Gastroesophageal sphincter (tissue), 4 donors: Measurements from ENCODE around the gene TIAM2. TPM values are rescaled to one million over a fixed set of nuclear protein-coding genes. Genes with fewer than 3 reads are reported as not detected.

Experiments
- ATAC-seq: fragments of 150-250 bp; one replicate; pipeline ENCODE4 v1.9.1; 2016; ENCODE audit warnings: mild to moderate bottlenecking, moderate library complexity
- H3K27ac ChIP-seq, 4 donors: fragments of 200-600 bp; sonication (generic) in 3 of 4; 1 replicate in 3 of 4; 2 replicates in 1 of 4; pipeline ENCODE4 v1.5.1; 2016 to 2019
- H3K27me3 ChIP-seq: fragments of 200-600 bp; sonication (generic); one replicate; pipeline ENCODE4 v1.5.1; 2019
- H3K36me3 ChIP-seq, 2 donors: fragments of 200-600 bp; sonication (generic); one replicate each; pipeline ENCODE4 v1.5.1; 2019; ENCODE audit warnings: control low read depth in 1 of 2
- H3K4me1 ChIP-seq, 3 donors: fragments of 200-600 bp; sonication (generic); 1 replicate in 2 of 3; 2 replicates in 1 of 3; pipeline ENCODE4 v1.5.1; 2016 to 2019; ENCODE audit warnings: control low read depth in 2 of 3
- H3K4me3 ChIP-seq, 2 donors: fragments of 200-600 bp; sonication (generic); one replicate each; pipeline ENCODE4 v1.5.1; 2019; ENCODE audit warnings: mild to moderate bottlenecking in 1 of 2, moderate library complexity in 1 of 2
- H3K9me3 ChIP-seq, 3 donors: fragments of 200-600 bp; sonication (generic); one replicate each; pipeline ENCODE4 v1.5.1; 2017 to 2019; ENCODE audit warnings: control low read depth in 2 of 3
- EP300 ChIP-seq: sonication (generic); formaldehyde crosslinking; IDR thresholded peaks from one replicate; pipeline ENCODE4 v1.6.1; 2017; ENCODE audit warnings: antibody characterized with exemption, mild to moderate bottlenecking
- POLR2A ChIP-seq, 2 donors: fragments of 450-650 bp; IDR thresholded peaks; one replicate each; pipeline ENCODE4 v1.6.1; 2017; ENCODE audit warnings: antibody characterized with exemption in 2 of 2, mild to moderate bottlenecking in 2 of 2, moderate library complexity in 1 of 2
- POLR2AphosphoS5 ChIP-seq: sonication (generic); formaldehyde crosslinking; IDR thresholded peaks from one replicate; pipeline ENCODE4 v1.6.1; 2017; ENCODE audit warnings: antibody characterized with exemption
- WGBS, 2 donors: methylation state at CpG; one replicate each; pipeline ENCODE4 v1.1.5; 2018; ENCODE audit warnings: low coverage in 1 of 2; 5-methylcytosine and 5-hydroxymethylcytosine counted together
- total RNA-seq, 4 donors: library from RNA; depleted of rRNA; stranded (reverse); fragments of >200 nt; gene quantifications; one replicate each; pipeline ENCODE4 v1.1.0, GENCODE V29; 2016
- TF ChIP-seq, protein P1 (sequence below), 4 experiments: fragments of 200-600 bp in 2 of 4; fragments of 450-650 bp in 2 of 4; sonication (generic) in 1 of 4; IDR thresholded peaks; one replicate each; pipeline ENCODE4 v1.5.1; 2017 to 2019; ENCODE audit warnings: antibody characterized with exemption in 4 of 4, mild to moderate bottlenecking in 2 of 4, moderate library complexity in 2 of 4

The TIAM2 gene
- total RNA-seq, 4 donors from 2014 or later, result 6.3 to 22.6 (median 14.2) TPM

GRCh38 chr6:155067956-155068615, 73.0 kb downstream of the TIAM2 start:
- 60 to 63% methylated on average over 3 to 9 of the region's 9 CpGs for WGBS, 2 donors
- Histone ChIP-seq H3K27ac (no peak overlapping the region), H3K4me3 (no peak overlapping the region), H3K4me1 (no peaks in the 10 kb centered on the region), H3K36me3 (no peaks in the 10 kb centered on the region), H3K9me3 (no peaks in the 10 kb centered on the region), H3K27me3 (no peaks in the 10 kb centered on the region)
- no peak for ATAC-seq
- TF ChIP-seq, protein P1, sequence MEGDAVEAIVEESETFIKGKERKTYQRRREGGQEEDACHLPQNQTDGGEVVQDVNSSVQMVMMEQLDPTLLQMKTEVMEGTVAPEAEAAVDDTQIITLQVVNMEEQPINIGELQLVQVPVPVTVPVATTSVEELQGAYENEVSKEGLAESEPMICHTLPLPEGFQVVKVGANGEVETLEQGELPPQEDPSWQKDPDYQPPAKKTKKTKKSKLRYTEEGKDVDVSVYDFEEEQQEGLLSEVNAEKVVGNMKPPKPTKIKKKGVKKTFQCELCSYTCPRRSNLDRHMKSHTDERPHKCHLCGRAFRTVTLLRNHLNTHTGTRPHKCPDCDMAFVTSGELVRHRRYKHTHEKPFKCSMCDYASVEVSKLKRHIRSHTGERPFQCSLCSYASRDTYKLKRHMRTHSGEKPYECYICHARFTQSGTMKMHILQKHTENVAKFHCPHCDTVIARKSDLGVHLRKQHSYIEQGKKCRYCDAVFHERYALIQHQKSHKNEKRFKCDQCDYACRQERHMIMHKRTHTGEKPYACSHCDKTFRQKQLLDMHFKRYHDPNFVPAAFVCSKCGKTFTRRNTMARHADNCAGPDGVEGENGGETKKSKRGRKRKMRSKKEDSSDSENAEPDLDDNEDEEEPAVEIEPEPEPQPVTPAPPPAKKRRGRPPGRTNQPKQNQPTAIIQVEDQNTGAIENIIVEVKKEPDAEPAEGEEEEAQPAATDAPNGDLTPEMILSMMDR (IDR thresholded peaks at IDR 0.05), result no peak
- TF ChIP-seq EP300 (no peak), POLR2AphosphoS5 (no peak), POLR2A (IDR thresholded peaks at IDR 0.05) (no peak)

- no peak for ATAC-seq
- H3K27ac ChIP-seq, result no peak overlapping the region
- no peak for TF ChIP-seq EP300
- TF ChIP-seq POLR2A (IDR thresholded peaks at IDR 0.05), result no peak
- TF ChIP-seq, protein P1 (IDR thresholded peaks at IDR 0.05), result no peak
- no peak for TF ChIP-seq POLR2AphosphoS5
- no peaks in the 10 kb centered on the region for H3K9me3 ChIP-seq
- H3K27me3 ChIP-seq, result no peaks in the 10 kb centered on the region
- no peaks in the 10 kb centered on the region for H3K4me1 ChIP-seq
- no peak overlapping the region for H3K4me3 ChIP-seq
- no peaks in the 10 kb centered on the region for H3K36me3 ChIP-seq
Observed at GRCh38 chr6:155069543-155069942, 74.4 kb downstream of the TIAM2 start.

DNA sequence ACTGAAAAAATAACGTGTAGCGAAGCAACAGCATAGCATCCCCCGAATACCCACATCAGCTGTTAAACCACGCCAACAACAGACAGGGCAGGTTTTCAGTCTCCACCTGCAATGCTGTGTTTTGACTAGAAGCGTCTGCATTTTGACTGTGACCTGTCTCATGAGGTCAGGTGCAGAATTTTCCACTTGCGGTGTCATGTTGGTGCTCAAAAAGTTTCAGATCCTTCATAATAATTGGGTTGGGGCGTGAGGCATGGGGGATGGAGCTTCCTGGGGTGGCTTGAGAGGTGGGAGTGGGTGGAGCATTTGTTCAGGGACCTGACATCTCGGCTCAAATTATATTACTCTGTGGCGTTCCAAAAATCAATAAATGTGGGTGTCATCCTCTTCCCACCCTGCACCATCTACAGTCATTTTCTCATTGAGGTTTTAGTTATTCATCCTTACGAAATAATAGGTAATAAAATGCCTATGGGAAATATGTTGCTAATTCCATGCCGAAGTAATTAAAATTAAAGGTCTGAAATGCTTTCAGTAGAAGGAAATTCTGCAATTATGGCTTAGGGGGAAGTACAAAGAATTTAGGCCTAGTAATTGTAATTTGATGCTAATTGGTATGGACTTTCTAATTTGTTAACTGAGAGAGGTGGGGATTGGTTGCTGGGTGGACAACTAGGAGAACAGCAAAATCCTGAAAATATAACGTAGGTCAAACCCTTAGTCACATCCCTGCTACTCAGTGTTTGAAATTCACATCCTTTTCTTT, 81.0 kb downstream of the TIAM2 start:
- Histone ChIP-seq H3K27me3 (no peaks in the 10 kb centered on the region), H3K4me3 (no peak overlapping the region), H3K9me3 (no peaks in the 10 kb centered on the region), H3K27ac (no peak overlapping the region), H3K36me3 (no peaks in the 10 kb centered on the region), H3K4me1 (peaks cover 0 to 4% (median 0%) of the 10 kb centered on the region in 3 donors)
- ATAC-seq, result no peak
- no peak for TF ChIP-seq POLR2AphosphoS5
- TF ChIP-seq, protein P1 (IDR thresholded peaks at IDR 0.05), result no peak
- WGBS, 2 donors, result 93 to 95% methylated on average over 10 to 12 of the region's 12 CpGs

DNA sequence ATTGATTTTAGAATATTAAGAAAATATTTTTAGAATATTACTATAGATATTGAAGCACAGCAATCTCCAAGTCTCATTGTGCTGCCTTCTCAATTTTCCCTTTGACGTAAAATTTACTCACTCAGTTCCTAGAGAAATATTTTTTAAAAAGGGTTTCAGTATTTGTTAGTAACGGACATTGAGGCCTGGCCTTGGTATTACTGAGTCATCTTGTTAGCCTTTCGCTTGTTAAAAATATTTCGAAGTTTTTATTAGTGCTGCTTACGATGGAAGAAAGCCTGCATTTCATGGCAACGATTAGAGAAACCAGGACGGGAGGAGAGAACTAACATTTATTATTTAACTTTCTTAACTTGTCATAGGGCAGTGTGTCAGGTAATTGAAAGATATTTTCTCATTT, 82.2 kb downstream of the TIAM2 start:
- TF ChIP-seq POLR2A (IDR thresholded peaks at IDR 0.05) (no peak), POLR2AphosphoS5 (no peak), EP300 (no peak)
- TF ChIP-seq, protein P1 (IDR thresholded peaks at IDR 0.05), result no peak
- Histone ChIP-seq H3K4me3 (no peak overlapping the region), H3K9me3 (no peaks in the 10 kb centered on the region), H3K4me1 (peaks cover 0 to 4% (median 0%) of the 10 kb centered on the region in 3 donors), H3K27me3 (no peaks in the 10 kb centered on the region), H3K27ac (no peak overlapping the region), H3K36me3 (no peaks in the 10 kb centered on the region)
- 59 to 75% methylated on average over 7 of the region's 7 CpGs for WGBS, 2 donors
- ATAC-seq, result no peak

DNA sequence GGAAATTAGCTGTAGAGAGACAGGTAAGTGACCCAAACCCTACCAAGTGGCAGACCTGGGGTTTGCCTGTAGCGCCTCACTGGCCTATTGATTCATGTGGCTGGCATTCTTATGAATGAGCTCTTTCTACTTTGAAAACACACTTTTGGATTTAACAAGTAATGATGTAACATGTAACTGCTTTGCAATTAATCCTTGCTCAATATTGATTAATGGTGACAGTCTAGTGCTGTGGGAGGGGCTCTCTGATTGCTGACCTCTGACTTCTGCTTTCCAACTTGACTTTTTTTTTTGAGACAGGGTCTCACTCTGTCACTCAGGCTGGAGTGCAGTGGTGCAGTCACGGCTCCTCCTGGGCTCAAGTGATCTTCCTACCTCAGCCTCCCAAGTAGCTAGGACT, 82.7 kb downstream of the TIAM2 start:
- peaks cover 0 to 4% (median 0%) of the 10 kb centered on the region in 3 donors for H3K4me1 ChIP-seq
- no peaks in the 10 kb centered on the region for H3K27me3 ChIP-seq
- H3K4me3 ChIP-seq, result no peak overlapping the region
- H3K9me3 ChIP-seq, result no peaks in the 10 kb centered on the region
- H3K27ac ChIP-seq, result no peak overlapping the region
- no peaks in the 10 kb centered on the region for H3K36me3 ChIP-seq
- no peak for ATAC-seq
- TF ChIP-seq POLR2AphosphoS5 (peak; percentile 19), POLR2A (IDR thresholded peaks at IDR 0.05) (no peak)
- 64 to 94% methylated on average over 2 of the region's 2 CpGs for WGBS, 2 donors
